NCI-H2196 treated with DMSO at 0.1 percent for 48 hours (cell line): ENCODE data around the gene GRM4.
A peak's percentile ranks its signal among the peaks of the same experiment; 100 is the strongest.

ENCODE experiments used
- DNase-seq: peaks from one replicate; lab custom pipeline; 2025; ENCODE audit not compliant: unreplicated experiment; lab: John Stamatoyannopoulos, UW

Gene GRM4

DNA sequence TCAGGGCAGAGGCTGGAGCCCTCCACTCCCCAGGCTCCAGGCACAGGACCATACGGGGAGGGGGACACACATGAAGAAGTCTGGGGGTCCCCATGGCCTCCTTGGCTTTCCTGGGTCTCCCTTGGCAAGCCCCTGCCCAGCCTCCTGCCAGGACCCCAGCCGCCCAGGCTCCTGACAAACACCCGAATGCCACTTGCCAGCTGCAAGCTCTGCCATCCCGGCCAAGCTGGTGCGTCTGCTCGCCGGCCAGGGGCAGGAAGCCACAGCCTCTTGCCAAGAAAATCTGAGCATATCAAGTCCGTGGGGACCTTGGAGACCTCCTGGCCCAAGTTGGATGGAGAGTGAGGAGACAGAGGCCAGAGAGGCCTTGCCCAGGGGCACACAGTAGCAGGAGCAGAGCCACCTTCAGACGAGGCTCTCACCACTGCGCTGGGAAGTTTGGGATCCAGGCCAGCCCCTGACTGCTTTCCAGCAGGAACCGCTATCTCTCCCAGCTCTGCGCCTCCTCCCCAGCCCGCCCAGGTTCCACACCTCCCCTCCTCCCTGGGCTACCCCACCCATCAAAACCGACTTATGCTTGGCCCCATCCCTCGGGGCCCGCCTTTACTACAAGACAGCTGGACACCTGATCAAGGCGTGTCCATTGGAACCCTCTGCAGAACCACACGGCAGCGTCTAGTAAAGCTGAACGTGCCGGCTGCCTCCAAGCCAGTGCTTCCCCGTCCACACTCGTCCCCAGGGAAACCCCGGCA, 80.2 kb downstream of the GRM4 start:
- DNase-seq, result no peak

DNA sequence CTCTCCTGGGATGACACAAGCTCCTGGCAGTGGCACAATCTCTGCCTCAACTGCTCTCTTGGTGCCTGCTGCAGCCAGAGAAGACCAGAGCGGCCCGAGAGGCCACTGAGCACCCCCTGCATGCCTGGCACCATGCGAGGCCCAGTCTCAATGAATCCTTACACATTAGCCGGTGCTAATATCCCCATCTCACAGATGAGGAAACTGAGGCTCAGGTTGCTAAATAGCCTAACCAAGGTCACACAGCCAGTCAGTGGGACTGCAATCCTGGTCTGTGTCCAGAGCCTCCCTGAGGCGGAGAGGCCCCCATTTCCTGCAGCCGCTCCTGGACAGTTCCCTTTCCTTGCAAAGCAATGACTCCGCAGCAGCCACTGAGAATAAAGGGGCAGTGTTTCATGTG, 81.2 kb downstream of the GRM4 start:
- no peak for DNase-seq

DNA sequence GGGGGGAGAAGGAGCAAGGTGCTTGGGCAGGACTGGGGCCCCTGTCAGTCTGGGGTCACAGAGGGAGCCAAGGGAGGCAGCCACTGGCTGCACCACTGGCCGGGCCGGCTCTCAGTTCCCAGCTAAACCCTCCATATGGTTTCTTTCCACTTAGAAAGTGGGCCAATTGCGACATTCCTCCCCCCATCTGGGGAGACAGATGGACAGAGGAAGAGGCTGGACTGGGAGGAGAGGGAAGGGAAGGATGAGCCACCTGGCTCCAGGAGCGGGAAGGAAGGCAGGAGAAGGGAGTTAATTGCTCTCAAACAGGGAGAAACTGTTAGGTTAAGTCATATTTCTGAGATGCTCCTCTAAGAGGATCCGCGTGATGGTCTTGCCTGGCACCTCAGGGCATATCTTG, 82.2 kb downstream of the GRM4 start:
- no peak for DNase-seq

DNA sequence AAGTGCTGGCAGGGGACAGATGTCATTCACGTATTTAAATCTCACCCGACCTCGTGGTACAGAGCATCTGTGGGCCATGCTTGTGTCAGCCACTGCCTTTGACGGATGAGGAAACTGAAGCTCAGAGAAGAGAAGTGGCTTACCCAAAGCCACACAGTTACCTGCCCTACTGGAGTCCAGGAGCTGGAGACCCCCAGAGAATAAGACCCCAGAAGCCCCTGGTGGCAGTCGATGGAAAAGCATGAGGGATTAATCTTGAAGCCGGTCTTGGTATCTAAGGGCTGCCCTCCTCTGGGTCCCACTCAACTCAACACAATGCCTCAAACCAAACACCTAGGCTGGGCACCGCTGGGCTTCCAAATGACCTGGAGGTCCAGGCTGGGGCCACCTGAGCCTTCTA, 83.1 kb downstream of the GRM4 start:
- no peak for DNase-seq

DNA sequence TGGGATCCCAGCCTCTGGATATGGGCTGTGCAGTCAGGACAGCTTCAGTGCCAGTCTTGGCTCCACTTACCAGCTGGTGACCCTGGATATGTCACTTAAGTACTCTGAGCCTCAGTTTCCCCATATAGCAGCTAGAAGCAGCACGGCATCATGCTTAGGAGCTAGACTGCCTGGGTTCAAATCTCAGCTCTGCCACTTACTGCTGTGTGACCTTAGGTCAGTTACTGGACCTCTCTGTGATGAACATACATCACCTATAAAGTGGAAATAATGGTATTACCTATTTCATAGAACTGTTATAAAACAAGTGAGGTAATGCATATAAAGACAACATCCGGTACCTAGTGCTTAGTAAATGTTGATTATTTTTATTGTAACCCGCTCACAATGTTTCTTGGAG, 83.7 kb downstream of the GRM4 start:
- no peak for DNase-seq

DNA sequence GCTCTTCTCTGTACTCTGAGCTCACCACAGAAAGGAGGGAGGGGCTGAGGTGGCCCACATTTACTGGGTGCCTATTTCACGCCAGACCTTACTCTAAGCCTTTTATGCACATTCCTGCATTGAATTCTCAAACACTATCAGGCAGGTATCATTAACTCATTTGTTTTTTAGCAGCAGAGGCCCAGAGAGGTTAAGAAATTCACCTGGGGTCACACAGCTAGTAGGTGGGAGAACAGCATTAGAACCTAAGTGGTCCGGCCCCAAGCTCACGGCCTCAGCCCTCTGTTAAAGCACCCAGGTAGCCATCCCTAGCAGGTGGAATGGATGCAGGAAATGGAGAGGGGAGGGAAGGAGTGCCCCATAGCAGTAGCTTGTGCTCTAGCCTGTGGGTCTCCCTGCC, 84.5 kb downstream of the GRM4 start:
- DNase-seq, result no peak

DNA sequence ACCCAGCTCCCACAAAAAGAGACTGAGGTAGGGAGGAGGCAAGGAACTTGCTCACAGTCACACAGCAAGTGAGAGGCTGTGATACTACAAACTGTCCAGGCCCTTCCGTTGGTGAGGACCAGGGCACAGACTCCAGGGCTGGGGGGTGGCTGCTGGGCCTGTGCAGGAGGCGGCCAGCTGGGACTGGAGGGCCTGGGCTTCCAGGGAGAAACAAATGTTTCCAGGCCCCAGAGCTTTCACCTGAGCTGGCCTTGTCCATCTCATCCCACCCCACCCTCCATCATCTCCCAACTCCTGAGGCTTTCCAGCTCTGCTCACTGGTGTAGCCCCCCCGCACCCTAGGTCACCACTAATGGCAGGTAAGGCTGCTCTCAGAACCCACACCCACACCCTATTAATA, 86.0 kb downstream of the GRM4 start:
- DNase-seq, result no peak

DNA sequence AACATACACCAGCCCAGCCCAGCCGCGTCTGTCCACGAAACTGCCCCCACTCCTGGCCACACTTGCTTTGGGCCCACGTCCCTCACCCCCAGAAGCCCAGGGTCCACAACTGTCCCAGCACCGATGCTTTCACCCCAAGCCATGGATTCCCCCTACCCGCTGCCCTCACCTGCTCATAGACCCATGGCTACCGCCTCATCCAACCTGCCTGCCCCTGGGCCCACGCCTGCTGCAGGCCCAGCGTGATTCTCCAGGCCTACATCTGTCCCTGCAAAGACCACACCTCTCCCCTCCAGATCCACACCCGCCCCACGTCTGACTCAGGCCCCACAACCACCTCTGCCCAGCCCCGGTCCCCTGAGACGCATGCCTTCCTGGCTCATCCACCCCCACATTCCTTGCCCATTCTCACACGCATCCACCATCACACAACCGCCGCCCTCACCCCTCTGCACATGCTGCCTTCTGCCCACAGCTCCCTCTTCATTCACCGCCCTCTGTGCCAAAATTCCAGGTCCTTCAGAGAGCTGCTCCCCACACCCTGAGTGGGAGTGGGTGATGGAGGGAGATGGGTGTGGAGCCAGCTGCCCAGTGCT, 86.7 kb downstream of the GRM4 start:
- DNase-seq, result no peak

DNA sequence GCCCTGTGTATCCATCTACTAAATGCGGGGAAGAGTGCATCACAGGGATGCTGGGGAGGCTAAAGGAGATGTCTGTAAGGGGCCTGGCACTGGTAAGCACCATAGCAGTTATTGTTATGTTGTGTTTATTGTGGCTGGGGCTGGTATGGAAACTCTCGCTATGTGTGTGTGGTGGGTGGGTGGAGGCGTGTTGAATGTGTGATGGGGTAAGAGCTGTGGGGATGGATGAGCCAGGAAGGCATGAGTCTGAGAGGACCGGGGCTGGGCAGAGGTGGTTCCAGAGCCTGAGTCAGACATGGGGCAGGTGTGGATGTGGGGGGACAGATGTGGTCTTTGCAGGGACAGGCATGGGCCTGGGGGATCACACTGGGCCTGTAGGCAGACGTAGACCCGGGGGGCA, 88.1 kb downstream of the GRM4 start:
- DNase-seq, result no peak

DNA sequence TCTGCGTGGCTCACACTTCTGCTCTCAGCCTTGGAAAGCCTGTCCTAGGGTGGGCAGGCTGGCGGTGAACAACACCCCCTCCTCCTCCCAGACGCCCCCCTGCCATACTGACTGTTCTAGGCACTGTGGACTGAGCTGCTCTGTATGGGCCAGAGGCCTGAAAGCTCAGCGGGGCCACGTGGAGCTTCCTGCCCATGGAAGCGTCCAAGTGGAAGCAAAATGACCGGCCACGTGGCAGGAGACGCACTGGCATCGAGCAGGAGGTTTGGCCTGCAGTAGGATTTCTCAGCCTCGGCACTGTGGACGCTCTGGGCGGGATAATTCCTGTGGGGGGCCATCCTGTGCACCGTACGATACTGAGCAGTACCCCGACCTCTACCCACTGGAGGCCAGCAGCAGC, 88.7 kb downstream of the GRM4 start:
- DNase-seq, result no peak

DNA sequence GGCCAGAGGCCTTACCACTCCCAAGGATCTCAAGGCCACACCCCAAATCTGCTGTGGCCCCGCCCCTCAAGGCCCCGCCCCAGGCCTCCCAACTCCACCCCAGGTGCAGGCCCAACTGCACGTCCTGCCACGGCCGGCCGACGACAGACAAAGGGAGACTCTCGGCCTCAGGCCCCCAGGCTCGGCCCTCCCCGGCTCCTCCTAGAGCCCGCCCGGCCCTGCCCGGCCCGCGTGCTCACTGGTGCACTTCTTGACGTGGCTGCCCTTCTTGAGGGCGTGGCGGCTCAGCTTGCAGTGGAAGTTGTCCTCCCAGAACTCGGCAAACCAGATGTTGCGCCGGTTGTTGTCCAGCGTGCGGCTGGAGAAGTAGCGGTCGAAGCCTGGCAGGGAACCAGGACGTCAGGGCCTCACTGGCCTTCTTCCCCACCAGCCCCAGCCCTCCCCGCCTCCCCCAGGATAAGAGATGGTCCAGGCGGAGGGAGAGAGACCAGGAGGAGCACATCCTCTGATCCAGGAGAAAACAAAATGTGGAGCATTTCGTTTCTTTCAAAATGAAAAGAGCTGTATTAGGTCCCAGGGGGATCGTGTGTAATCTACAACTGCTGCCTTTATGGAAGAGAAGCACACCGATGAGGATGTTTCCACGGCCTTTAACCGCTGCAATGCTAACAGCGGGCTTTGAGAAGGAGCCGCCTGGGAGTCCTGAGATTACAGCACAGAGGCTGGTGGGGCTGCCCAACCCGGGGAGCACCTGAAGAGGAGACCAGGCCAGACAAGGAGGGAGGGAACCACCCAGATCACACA, 89.4 kb downstream of the GRM4 start:
- DNase-seq, result no peak

DNA sequence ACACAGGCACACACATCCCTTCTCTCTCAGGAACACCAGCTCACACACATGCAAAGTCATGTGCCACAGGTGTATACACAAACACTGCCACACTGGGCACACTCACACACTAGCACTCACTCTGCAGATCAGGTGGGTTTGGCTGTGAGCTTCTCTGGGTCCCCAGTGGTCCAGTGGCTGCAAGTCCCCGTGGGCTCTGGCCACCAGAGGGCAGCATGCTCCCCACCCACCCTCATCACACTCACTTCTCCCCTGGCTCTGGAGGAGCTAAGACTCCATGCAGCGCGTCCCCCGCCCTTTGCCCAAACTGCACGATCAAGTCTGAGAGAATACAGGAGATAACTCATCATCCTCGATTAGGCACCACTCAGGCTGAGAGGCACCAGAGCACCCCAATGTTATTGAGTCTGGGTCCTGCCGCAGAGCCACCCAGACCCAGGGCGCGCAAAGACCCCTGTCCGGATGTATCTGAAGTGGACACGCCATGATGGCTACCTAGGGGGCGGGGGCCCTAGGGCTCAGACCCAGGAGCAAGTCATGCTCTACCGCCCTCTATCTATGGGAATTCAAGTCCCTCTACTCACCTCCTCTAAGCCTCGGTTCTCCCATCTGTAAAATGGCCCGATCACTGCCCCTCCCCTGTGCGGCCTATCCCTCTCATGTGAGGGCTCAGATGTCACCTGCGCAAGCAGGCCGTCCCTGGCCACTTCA, 90.5 kb downstream of the GRM4 start:
- peak; percentile 14 for DNase-seq

DNA sequence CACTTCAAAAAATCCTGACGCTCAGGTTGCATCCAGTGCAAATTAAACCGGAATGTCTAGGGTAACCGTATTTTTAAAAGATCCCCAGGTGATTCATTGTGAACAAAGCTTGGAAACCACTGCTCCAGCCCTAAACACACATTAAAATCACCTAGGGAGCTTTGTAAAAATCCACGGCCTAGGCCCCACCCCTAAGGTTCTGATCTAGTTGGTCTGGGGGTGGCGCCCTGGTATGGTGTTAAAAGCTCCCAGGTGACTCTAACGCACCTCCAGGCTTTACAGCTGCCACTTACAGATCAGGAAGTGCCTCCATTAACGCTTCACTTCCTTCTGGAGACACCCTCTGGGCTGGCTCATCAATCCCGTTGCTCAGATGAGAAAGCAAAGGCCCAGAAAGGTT, 92.2 kb downstream of the GRM4 start:
- peak; percentile 14 for DNase-seq

DNA sequence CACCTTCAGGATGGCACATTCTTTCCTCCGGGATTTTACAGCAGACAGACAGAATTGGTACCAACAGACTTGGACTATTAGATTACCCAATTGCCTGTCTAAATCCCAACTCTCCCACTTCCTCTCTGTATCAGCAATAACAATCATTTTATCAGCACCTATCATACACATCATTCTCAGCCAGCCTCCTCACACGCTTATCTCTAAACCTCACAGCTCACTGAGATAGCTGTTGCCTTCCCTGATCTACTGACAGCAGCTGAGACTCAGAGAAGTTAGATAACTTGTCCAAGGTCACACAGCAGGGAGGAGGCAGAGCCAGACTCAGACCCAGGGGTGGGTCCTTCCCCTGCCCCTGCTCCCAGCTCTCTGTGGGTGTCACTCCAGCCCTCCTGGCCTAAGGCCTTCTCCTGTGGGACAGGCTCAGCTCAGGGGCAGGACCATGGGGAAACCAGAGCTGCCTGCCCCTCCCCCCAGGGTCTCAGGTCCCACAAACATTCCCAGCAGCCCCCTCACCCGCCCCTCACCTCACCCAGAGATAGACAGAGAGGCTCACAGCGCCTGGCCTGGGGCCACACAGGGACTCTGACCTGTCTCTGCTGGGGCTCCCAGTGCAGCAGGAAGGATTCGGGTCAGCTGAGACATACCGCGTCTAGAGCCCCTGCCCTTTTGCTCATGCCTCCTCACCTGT, 92.8 kb downstream of the GRM4 start:
- DNase-seq, result no peak

DNA sequence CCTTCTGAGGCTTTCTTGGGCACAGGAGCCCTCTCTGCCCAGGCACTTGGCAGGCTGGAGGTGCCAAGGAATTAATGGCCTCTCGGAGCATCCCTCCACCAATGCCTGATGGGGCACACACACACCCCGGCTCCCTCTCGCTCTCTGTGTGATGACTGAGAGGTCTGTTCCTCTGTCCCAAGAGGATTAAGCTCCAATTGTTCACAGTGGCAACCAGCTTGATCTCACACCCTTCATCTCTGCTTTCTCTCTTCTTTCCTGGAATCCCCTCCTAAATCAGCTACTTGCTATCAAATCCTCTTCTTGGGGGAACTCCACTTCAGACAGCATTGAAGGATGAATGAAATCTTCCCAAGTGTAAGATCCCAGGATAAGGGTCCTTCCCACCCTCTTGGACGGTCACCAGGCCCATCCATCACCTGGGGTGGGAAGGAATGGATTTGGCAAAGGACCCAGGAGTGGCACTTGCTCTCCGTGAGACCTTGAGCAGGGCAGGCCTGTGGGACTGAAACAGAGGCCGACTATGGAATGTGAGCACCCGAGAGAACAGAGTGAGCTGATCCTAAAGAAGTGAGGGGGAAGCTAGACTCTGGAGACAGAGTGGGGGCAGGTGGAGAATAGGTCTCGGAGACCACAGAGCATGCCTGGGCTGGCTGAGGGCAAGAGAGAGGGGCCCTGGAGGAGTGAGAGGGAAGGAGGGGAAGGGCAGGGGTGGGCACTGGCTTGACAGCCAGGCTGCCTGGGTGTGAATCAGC, 93.6 kb downstream of the GRM4 start:
- no peak for DNase-seq

DNA sequence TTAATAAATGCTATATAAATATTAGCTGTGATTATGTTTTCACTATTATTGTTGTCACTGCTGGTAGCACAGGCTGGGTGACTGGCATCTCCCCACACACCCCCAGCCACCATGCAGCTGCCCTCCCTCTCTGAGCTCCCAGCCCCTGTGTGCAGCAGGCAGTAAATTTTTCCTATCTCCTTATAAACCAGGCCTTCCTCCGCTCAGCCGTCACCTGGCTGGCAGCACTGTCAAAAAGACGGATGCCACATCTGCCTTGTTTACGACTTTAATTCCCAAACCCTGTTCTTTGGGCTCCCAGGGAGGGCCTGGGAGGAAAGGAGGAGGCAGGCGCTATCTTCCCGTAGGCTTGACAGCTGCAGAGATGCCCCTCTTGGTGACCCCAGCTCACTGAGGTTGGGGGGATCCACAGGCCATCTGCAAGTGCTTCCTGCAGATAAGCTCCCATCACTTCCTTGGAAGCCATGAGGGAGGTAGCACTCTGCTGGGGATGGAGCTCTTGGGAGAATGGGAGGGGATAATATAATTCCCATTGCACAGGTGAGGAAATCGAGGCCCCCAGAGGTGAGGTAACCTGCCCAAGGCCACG, 94.5 kb downstream of the GRM4 start:
- DNase-seq, result no peak

DNA sequence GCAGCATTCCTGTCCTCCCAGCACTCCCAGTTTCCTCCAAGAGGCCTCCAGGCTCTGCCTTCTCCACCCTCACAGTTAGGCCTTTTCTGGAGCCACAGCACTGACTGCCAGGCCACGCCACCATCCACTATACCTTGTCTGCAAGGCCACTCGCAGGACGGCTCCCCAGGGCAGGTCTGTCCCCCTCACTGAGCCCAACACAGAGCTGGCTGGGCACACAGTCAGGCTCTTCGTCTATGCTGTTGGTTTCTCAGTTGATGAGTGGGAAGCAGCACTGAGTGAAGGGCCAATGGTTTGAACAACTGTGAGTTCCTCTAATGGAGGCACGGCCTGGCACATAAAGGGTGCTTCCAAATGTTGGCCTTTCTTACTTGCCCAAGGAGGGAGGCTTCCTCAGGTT, 95.2 kb downstream of the GRM4 start:
- no peak for DNase-seq

DNA sequence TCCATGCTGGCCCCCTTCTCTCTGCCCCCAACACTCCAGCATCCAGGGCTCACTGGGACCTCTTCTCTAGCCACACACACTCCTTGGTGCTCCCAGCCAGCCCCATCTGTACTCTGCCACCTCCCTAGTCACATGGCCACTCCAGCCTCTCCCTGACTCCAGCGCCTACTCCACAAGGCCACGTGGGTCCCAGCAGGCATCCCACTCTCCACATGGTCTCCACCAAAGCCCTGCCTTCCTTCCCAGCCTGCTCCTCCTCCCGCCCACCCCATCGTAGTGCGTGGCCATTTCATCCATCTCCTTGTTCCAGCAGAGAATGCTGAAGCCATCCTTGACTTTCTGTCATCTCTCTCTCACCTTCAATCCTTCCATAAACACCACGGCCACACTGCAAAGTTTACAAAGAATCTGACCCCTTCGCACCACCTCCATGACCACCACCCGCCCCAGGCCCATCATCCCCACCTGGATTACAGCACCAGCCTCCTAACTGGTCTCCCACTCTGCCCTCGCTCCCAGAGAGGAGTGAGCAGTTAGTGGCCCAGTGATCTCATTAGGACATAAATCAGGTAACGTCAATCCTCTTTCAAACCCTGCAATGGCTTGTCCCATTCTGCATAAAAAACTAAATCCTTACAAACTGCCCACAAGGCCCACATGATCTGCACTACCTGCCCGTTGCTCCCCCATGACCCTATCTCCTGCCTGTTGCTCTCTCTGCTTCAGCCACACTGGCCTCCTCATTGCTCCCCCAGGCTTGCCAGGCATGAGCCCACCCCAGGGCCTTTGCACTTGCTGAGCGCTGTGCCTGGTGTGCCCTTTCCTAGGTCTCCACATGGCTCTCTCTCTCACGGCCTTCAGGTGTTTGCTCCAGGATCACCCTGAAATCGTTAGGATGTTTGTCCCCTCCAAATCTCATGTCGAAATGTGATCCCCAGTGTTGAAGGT, 96.2 kb downstream of the GRM4 start:
- DNase-seq, result no peak
